GDM1 (cell line): Measurements from ENCODE around the gene PAM16.
A peak's percentile ranks its signal among the peaks of the same experiment; 100 is the strongest.

Experiments used
- DNase-seq: peaks from one replicate; lab custom pipeline; 2025; lab: John Stamatoyannopoulos, UW

PAM16 gene

GRCh38 chr16:4319454-4320421, 31.4 kb downstream of the PAM16 start:
- DNase-seq, result no peak

DNA sequence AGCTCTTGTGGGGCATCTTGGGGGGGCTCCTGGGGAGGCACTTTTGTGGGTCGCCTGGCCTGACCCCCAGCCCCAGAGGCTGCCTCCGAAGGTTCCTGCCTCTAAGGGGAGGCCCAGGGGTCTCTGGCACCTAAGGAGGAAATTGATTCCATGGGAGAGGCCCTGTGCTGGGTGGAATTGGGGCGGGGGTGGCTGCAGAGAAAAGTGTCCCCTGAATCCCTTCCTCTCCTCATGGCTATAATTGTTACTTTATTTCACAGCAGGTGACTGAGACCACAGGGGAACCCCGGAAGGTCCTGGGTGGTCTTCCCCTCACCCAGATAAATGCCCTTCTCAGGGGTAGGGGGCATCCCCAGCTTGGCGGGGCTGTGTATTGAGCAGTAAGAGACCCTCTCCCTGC, 32.2 kb downstream of the PAM16 start:
- no peak for DNase-seq

DNA sequence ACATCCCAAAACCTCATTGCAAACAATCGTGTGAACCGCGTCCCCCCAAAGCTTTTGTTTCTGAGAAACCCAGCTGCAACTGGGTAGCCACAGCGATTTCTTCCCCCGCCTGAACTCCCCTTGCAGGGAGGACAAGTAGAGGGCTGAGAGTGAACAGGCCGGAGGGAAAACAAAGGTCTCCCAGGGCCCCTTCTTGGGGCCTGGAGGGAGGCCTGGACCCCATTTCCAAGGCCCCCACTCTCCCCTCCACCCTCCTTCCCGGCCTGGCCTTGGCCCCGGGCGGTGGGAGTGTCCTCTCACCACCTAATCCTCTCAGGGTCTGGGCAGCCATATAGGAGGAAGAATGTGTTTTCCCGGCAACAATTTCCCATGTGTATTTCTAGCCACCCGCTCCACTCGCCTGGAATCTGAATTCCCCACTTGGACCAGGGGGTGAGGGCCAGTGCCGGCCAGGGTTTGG, 32.6 kb downstream of the PAM16 start:
- DNase-seq, result no peak

DNA sequence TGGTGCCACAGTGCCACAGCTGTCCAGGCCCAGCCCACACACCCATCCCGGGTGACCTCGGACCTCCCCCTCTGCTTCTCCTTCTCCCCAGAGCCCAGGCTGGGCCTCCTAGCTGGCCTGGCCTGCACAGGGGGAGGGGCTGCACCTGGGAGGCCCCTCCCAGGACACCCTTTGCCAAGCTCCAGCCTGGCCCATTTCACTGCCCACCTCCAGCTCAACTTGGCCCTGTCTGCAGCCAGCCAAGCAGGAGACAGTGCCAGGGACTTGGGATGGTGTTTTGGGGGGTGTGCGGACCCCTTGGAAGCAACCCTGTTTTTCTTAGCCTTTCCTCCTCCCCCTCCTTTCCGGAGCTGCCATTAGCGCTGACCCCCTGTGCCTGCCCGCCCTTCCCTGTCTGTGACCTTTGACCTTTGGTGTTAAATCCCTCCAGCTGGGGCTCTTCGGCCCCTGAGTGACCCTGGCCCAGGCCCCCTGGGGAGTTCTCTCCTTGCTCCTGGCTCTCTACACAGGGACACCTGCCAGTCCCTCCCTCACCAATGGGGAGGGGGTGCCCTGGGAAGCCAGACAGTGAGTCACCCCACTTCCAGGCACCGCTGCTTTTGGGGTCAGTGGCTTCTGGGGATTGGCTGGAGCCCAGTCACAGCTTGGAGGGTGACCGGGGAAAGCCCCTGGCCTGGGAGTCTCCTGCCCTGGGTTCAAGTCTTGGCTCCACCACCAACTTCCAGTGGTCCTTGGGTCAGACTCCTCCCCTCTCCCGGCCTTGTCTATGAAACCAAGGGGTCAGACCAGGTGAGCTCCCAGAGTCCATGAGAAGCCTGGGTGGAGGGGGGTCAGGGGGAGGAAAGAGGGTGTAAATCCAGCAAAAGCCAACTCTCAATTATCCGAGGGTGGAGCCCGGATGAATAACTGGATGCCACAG, 33.3 kb downstream of the PAM16 start:
- DNase-seq, result no peak

DNA sequence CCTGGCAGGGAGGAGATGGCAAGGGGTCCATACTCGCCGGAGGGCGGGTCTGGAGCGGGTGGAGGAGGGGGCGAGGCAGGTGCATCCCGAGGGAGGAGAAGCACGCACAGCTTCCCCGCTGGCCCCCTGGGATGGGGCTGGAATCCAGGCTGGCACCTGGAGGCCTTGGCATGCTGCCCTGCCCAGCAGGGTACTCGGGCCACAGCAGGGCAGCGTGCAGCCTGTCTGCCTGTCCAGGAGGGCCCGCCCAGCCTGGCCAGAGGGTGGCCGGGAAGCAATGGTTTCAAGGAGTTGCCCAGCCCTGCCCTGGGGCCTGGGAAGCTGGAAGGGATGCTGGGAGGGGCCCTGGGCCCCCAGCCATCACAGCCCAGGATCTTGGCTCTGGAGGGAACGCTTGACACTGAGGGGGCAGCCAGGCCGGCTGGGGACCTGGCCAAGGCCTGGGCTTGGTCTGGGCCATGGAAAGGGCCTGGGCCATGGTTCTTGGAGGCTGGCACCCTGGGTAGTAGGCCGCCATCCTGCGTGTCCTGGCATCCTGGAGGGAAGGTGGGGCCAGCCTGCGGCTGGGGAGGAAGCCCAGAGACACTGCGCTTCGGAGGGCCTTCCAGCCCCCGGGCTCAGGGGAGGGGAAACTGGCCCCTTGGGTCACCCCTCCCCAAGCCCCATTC, 34.1 kb downstream of the PAM16 start:
- no peak for DNase-seq

DNA sequence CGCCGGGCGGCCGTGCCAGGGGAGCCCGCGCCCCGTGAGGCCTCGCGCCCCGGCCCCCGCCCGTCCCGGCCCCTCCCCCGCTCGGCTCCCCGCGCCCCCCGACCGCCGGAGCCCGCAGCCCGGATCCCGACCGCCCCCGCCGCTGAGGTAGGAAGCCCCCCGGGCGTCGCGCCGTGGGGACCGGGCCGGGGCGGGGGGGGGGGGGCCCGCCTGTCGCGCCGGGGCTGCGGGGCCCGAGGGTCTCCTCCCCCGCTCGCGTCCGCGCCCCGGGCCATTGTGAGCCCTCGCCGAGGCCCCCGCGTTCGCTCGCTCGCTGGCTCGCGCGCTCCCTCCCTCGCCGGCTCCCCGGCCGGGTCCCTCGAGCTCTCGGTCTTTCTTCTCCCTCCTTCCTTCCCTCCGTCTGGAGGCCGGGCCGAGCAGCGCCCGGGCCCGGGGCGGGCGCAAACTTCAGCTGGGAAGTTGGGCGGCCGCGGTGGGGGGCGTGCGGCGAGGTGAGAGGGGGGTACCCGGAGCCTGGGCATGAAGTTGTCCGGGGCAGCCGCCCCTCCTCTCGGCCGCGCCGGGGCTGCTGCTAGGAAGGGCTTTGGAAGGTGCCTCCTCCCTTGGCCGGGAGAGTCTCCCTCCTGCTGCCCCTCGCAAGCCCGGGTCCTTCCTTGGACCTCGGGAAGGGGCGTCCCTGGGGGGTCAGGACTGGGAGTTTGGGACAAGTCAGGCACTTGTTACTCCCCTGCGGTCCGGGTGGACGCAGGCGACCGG, 34.8 kb downstream of the PAM16 start:
- DNase-seq, result no peak

GRCh38 chr16:4315186-4316107, 35.7 kb downstream of the PAM16 start, which contains the start of gene GLIS2:
GLIS2 (plus strand) TSS chr16:4316067; CDS start chr16:4332281, 16,214 bp downstream.
- DNase-seq, result peak; percentile 17

DNA sequence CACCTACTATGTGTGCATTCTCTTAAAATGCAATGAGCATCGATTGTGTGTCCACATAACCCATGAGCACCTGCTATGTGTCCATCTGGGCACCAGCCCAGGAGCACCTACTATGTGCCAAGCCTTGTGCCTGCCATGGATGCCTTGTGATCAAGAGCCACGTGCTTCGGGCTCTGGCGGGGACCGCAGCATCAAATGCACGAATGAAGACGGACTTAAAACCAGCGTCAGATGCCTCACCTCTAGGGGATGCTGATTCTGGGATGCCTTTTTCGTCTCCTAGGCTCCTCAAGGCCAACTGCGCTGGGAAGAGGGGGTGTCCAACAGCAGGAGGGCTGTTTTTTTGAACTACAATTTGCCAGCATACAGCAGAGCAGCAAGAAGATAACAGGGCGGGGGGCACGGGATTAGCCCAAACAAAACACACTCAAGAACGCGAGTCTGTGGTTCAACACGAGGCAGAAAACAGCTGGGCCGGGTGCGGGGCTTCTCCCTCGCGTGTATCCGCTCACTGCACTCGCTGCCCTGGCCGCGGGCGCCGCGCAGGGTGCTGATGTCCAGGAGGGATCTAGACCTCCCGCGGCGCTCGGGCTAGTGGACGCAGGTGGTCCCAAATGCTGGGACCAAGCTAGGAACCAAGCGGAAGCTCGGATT, 36.5 kb downstream of the PAM16 start:
- no peak for DNase-seq

GRCh38 chr16:4313563-4314531, 37.3 kb downstream of the PAM16 start:
- DNase-seq, result no peak

- no peak for DNase-seq
These were observed 41.3 kb downstream of the PAM16 start for GRCh38 chr16:4309833-4310266.

DNA sequence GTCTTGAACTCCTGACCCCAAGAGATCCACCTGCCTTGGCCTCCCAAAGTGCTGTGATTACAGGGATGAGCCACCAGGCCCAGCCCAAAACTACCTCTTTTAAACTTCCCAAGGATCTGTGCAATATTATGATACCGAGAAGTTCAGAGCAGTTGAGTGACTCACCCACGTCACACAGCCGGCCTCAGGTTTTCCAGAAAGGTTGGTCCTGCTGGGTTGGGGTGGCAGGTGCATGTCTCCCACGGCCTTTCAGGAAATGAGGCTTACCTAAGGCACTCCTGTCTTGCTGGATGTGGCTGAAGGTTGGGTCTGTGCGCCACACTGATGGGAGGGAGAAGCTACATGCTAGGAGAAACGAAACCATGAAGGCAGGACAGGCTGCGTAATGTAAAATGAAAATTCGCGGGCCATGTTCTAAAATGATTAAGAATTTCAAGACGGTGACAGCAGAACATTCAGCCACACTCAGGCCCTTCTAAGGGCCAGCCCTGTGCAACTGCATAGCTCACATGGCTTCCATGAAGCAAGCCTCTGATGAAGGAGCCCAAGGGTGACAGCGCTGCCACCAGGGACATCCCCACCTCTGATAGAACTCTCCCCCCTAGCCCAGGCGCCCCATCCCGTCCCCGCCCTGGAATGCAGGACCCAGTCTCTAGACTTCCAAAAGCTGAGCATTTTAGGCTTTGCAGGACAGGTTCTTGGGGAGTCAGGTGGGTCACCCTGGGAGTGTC, 41.9 kb downstream of the PAM16 start:
- no peak for DNase-seq

DNA sequence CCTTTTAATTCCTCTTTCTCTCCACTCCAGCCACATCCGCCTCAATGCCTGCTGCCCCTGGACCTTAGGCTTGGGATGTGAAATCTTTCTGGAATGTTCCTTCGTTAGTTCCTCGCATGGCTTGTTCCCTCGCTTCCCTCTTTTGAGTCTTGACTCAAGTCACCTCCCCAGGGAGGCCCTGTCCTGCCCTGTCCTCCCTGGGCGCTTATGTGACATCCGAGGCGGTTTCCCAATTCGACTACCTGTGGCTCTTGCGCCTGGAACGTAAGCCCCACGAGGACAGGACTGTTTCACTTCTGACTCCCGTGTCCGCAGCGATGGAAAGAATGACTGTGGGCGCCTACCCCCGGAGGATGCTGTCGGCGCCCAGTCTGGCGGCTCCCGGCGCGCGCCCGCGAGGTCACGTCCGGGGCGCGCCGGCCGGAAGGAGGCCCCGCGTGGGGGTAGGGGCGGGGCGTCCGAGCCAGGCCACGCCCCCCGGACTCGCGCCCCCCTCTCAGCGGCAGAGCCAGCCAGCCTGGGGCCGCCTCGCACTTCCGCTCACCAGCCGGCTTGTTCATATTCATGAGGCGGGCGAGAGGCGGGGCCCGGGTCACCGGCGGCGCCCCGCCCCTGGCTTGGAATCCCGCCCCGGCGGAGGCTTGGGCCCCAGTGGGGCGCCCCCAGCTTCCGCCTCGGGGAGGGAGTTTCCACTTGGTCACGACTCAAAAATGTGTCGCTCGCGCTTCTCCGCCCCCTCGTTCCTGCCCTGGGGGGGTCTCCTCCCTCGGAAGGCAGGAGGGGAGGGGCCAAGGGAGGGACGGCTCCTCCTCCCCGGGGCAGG, 43.7 kb downstream of the PAM16 start:
- DNase-seq, result peak; percentile 63

DNA sequence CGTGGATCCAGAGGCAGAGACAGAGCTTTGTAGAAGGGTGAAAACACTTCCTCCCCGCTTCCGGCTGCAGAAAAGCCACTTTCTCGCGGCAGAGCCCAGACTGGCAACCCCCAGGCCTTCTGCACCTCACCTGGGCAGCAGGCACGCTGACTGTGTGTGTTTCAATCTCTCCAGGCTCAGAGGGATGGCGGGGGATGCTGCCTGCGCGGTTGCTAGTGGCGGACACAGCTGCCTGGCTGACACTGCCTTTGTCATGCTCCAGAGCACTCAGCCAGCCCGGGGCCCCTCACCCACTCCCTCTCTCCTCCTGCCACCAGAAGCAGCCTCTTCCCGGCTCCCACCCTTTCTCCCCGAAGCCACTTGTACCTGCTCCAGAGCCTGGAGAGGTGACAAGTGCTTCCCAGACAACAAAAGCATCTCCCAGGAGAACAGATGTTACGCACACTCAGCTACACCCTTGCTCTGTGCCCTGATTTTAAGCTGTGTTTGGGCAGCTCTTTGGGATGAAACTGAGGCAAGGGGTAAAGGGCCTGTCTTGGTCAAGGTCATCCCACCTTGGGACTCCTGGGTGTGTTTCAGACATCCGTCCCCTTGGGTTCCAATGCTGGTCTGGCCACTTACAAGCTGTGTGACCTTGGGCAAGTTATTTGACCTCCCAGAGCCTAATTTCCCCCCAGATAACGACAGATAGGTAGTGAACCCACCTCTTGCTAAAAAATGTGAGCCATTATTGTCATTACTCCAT, 44.5 kb downstream of the PAM16 start:
- no peak for DNase-seq

DNA sequence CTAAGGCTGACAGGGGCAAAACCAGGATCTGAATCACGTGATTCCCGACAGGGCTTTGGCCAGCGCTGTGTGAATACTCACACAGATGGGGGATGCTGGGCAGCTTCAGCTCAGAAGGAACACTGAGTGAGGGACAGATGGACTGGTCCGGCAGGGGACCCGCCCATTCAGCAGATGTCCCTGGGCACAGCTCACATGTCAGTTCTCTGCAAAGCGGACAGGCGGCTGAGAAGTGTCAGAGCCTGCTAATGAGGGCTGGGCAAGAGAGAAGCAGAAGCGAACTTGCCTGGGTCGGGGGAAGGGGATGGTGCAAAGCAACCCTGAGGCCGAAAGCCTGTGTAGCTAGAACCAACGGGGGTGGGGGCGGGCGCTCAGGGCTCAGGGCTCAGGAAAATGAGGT, 47.1 kb downstream of the PAM16 start:
- DNase-seq, result no peak

DNA sequence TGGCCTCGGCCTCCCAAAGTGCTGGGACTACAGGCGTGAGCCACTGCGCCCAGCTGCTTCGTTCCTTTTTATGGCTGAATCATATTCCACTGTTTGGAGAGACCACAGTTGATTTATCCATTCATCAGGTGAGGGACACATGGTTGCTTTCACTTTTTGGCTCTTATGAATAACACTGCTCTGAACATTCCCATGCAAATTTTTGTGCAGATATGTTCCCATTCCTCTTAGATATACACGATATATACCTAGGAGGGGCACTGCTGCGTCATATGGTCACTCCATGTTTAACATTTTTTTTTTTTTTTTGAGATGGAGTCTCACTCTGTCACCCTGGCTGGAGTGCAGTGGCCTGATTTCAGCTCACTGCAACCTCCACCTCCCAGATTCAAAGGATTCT, 49.2 kb downstream of the PAM16 start:
- DNase-seq, result no peak

DNA sequence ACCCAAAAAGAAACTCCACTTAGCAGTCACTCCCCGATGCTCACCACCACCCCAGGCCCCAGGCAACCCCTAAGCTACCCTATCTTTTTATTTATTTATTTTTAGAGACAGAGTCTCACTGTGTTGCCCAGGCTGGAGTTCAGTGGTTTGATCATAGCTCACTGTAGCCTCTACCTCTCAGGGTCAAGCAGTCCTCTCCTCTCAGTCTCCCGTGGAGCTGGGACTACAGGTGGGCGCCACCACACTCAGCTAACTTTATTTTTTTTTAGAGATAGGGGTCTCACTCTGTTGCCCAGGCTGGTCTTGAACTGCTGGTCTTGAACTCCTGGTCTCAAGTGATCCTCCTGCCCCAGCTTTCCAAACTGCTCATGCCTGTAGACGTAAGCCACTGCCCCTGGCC, 49.9 kb downstream of the PAM16 start:
- DNase-seq, result no peak
